Upper lobe of left lung (tissue), 4 donors: ENCODE results near the gene P3R3URF.

Experiments
- EP300 ChIP-seq, 4 donors: sonication (generic); formaldehyde crosslinking; IDR thresholded peaks; one replicate each; pipeline ENCODE4 v1.5.1; 2017; ENCODE audit warnings: antibody characterized with exemption in 4 of 4, control low read depth in 2 of 4
- POLR2A ChIP-seq, 4 donors: fragments of 450-650 bp; IDR thresholded peaks; one replicate each; pipeline ENCODE4 v1.5.1; 2016 to 2017; ENCODE audit warnings: antibody characterized with exemption in 4 of 4, mild to moderate bottlenecking in 2 of 4
- POLR2AphosphoS5 ChIP-seq, 2 donors: sonication (generic); formaldehyde crosslinking; IDR thresholded peaks; one replicate each; pipeline ENCODE4 v1.5.1; 2017; ENCODE audit warnings: antibody characterized with exemption in 2 of 2
- TF ChIP-seq, protein P1 (sequence below), 6 experiments: fragments of 450-650 bp in 4 of 6; fragments of 200-600 bp in 2 of 6; sonication (generic) in 2 of 6; IDR thresholded peaks; one replicate each; pipeline ENCODE4 v1.5.1; 2016 to 2019; ENCODE audit warnings: antibody characterized with exemption in 6 of 6

DNA sequence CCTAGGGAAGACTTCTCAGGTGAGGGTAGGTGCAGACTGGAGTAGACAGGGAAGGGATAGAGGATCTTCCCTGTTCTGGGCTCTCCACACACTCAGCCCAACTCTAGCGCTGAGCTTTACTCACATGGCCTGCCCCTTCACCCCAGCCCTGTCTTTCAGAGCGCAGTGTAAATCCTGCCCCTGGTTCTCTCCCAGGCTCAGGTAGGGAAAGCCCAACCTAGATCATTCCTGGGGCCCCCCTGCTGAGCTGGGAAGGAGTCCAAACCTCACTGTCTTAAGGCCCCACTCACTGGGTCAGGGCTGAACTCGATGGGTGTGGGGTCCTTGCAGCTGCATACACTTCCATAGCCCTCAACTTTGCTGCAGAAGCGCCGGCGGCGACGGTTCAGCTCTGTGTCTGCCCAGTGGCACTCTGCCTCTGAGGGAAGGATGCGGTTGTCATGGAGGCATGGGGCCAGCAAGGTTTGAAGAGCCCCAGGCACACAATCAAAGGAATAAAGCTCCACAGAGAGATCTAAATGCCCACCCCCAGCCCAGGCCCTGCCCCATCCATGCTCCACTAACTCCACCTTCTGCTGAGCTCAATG lies 17.8 kb upstream of the P3R3URF start:
- TF ChIP-seq, protein P1, sequence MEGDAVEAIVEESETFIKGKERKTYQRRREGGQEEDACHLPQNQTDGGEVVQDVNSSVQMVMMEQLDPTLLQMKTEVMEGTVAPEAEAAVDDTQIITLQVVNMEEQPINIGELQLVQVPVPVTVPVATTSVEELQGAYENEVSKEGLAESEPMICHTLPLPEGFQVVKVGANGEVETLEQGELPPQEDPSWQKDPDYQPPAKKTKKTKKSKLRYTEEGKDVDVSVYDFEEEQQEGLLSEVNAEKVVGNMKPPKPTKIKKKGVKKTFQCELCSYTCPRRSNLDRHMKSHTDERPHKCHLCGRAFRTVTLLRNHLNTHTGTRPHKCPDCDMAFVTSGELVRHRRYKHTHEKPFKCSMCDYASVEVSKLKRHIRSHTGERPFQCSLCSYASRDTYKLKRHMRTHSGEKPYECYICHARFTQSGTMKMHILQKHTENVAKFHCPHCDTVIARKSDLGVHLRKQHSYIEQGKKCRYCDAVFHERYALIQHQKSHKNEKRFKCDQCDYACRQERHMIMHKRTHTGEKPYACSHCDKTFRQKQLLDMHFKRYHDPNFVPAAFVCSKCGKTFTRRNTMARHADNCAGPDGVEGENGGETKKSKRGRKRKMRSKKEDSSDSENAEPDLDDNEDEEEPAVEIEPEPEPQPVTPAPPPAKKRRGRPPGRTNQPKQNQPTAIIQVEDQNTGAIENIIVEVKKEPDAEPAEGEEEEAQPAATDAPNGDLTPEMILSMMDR (IDR thresholded peaks at IDR 0.05), result no peak
- TF ChIP-seq POLR2A (IDR thresholded peaks at IDR 0.05) (no peak), POLR2AphosphoS5 (IDR thresholded peaks at IDR 0.05) (no peak), EP300 (IDR thresholded peaks at IDR 0.05) (no peak)
